Measurements from ENCODE around the gene SUMO3.

Gene SUMO3

DNA sequence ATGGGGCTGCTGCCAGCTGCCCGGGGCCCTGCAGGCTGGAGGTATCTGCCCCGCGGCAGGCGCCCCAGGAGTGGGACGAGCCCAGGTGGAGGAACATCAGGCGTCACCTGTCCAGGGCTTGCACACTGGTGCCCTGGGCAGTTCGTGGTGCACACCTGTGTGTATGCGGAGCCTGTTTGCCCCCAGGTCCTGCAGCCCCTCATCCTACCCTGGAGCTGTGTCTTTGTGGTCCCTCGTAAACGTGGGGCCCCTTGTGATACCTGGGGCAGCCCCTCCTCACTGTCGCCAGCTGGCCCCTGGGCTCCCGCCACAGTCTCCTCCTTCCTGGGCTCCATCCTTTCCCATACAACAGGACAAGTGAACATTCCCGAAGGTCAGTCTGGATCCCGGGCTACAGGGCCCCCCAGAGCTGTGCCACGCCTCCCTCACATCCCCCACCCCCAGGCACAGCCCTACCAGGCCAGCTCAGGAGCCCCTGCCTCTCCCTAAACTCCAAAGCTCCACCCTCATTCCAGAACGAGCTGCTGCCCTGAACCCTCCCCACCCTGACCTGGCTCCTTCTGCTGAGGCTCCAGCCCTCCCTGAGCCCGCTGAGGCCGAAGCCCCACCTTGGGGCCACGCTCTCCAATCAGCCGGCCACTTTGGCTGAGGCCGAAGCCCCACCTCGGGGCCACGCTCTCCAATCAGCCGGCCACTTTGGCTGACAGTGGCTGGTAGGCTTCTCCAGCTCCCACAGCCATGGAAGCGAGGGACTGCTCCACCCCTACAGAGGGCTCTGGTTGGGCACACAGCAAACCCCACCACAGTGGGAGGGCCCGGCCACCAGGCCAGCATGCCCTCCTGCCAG is 58.9 kb downstream of the SUMO3 start:
- no peak for DNase-seq (ENCODE audit: low read depth)

DNA sequence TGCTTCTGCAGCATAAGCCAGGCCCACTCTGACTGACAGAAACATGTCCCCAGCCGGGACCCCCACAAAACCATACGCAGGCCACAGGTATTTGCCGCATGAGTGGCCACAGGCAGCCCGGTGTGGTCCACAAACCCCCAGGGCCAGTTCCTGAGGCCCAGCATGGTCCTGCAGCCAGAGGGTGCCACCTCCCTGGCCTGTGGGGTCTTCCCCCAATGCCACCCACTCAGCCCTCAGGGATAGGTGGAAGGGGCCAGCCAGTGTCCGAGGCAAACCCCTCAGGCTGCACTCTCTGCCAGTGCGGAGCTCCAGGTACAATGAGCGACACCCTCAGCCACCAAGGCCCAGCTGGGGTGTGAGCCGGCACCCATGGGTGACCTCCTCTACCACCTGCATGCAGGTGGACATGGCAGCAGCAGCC is 59.7 kb downstream of the SUMO3 start:
- DNase-seq (ENCODE audit: low read depth): no peak

DNA sequence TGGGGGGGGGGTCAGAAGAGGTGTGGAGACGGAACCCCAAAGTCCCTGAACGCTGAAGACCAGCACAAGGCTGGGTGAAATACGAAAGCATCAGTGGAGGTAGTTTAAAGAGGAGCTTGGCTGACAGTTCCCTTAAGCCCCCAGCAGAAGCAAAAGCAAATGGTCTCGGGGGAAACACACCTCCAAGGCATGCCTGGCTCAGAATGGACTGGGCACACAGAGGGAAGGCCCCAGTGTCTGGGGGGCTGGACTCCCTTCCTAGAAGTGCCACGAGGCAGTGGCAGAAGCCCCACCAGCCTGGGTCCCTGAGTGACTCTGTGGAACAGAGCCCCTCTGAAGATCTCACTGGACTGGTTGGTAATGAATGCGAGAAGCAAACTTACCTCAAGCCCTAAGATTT is 60.1 kb downstream of the SUMO3 start:
- DNase-seq (ENCODE audit: low read depth): no peak

DNA sequence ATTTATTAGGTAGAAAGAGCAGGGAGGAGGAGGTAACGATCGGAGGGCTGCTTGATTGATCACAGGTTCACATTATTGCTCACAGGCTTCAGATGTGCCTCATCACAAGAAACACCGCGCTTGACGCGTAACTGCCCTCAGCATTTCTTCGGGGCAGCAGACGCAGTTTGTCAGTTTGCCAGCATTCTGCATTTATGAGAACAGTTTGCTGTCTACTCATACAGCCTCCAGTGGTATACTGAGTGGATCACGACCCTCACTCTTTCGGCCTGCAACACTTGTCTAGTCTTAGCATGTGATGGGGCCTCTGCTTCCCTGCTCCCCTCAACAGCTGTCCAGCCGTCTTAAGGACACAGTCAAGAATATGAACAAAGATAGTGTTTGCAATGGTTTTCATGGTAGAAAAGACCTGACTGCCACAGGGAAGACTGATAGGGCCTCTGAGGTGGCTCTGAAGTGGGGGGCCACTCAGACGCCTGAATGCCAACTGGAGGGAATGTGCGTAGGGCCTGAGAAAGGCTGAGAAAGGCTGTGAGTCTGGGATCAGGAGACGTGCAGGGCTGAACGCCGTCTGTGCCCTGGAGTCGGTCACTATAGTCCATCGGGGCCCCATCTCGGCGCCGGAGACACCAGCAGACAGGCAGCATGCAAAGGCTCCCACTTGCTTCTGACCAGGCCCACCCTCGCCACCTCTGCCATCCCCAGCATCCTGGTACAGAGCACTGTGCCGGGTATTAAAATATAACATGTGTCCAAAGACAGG is 61.3 kb downstream of the SUMO3 start:
- peak; percentile 32 for DNase-seq (ENCODE audit: low read depth)

Measured in ELR (cell line).